Vagina (tissue), 2 donors: ENCODE results near the gene SMARCD3.

Source experiments
- CTCF ChIP-seq, 3 experiments: fragments of 450-650 bp in 2 of 3; fragments of 200-600 bp in 1 of 3; sonication (generic) in 1 of 3; IDR thresholded peaks; one replicate each; pipeline ENCODE4 v1.5.1; 2017 to 2019; ENCODE audit warnings: antibody characterized with exemption in 3 of 3, mild to moderate bottlenecking in 2 of 3, moderate library complexity in 2 of 3
- POLR2A ChIP-seq, 2 donors: fragments of 450-650 bp; IDR thresholded peaks; one replicate each; pipeline ENCODE4 v1.6.1; 2017; ENCODE audit warnings: antibody characterized with exemption in 2 of 2, mild to moderate bottlenecking in 2 of 2, moderate library complexity in 2 of 2
- POLR2AphosphoS5 ChIP-seq, 2 donors: sonication (generic); formaldehyde crosslinking; IDR thresholded peaks; one replicate each; pipeline ENCODE4 v1.9.0; 2017; ENCODE audit warnings: antibody characterized with exemption in 2 of 2, mild to moderate bottlenecking in 2 of 2, low read depth in 1 of 2; ENCODE audit not compliant: insufficient read depth in 1 of 2

- TF ChIP-seq POLR2A (IDR thresholded peaks at IDR 0.05) = no peak
- TF ChIP-seq POLR2AphosphoS5 (IDR thresholded peaks at IDR 0.05; ENCODE audit: insufficient read depth in 1 of 2, low read depth in 1 of 2) = no peak
- TF ChIP-seq CTCF (IDR thresholded peaks at IDR 0.05) = no peak
Measured at GRCh38 chr7:151231080-151231479, 17.4 kb downstream of the SMARCD3 start.
